Breast epithelium (tissue), 3 donors: Measurements from ENCODE around the gene HPN.

Experiments used
- POLR2A ChIP-seq: fragments of 450-650 bp; IDR thresholded peaks from one replicate; pipeline ENCODE4 v1.6.1; 2016; ENCODE audit warnings: antibody characterized with exemption, mild to moderate bottlenecking, moderate library complexity
- TF ChIP-seq, protein P1 (sequence below), 3 donors: fragments of 450-650 bp; IDR thresholded peaks; one replicate each; pipeline ENCODE4 v1.5.1; 2016 to 2017; ENCODE audit warnings: antibody characterized with exemption in 3 of 3, mild to moderate bottlenecking in 3 of 3, moderate library complexity in 3 of 3

DNA sequence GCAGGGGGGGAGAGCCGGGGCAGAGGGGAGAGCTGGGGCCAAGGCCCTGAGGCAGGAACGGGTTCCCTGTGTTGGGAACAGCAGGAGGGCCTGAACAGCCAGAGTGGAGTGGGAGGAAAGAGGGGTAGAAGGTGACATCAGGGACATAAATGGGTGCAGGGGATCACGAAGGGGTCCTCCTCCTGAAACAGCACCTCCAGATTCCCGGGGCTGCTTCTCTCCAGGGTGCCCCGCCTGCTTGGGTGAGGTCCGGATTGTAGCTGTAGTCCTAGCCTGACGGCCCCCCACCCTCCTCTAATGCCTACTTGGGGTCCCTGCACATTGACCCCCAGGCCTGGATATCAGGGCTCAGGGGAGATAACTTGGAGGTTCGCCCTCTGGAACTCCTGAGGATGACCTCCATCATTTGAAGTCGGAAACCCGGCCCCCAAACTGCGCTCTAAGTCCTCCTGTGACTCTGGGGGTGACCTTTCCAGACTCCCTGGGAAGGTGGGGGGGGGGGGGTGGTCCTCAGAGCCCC, 11.7 kb upstream of the HPN start:
- TF ChIP-seq POLR2A, result no peak
- TF ChIP-seq, protein P1, sequence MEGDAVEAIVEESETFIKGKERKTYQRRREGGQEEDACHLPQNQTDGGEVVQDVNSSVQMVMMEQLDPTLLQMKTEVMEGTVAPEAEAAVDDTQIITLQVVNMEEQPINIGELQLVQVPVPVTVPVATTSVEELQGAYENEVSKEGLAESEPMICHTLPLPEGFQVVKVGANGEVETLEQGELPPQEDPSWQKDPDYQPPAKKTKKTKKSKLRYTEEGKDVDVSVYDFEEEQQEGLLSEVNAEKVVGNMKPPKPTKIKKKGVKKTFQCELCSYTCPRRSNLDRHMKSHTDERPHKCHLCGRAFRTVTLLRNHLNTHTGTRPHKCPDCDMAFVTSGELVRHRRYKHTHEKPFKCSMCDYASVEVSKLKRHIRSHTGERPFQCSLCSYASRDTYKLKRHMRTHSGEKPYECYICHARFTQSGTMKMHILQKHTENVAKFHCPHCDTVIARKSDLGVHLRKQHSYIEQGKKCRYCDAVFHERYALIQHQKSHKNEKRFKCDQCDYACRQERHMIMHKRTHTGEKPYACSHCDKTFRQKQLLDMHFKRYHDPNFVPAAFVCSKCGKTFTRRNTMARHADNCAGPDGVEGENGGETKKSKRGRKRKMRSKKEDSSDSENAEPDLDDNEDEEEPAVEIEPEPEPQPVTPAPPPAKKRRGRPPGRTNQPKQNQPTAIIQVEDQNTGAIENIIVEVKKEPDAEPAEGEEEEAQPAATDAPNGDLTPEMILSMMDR (IDR thresholded peaks at IDR 0.05), result no peak
